Transverse colon (tissue), 4 donors: Measurements from ENCODE around the gene OCRL. TPM values are rescaled to one million over a fixed set of nuclear protein-coding genes. Genes with fewer than 3 reads are reported as not detected.

Experiments
- DNase-seq: peaks from one replicate; pipeline ENCODE4 v3.0.0-alpha.2; 2019
- H3K27ac ChIP-seq, 4 donors: fragments of 200-600 bp; sonication (generic); 2 replicates each; pipeline ENCODE4 v1.5.1; 2016 to 2018; ENCODE audit warnings: inconsistent platforms in 4 of 4
- H3K27me3 ChIP-seq: fragments of 200-600 bp; sonication (generic); 2 replicates; pipeline ENCODE4 v1.5.1; 2017; ENCODE audit warnings: inconsistent platforms
- H3K36me3 ChIP-seq, 4 donors: fragments of 200-600 bp; sonication (generic); 2 replicates each; pipeline ENCODE4 v1.5.1; 2017 to 2019; ENCODE audit warnings: inconsistent platforms in 4 of 4
- H3K4me1 ChIP-seq, 4 donors: fragments of 200-600 bp; sonication (generic); 2 replicates each; pipeline ENCODE4 v1.5.1; 2017 to 2020; ENCODE audit warnings: inconsistent platforms in 4 of 4
- H3K4me3 ChIP-seq, 4 donors: fragments of 200-600 bp; sonication (generic); 1 replicate in 1 of 4; 2 replicates in 3 of 4; pipeline versions ENCODE4 v1.5.1 to v1.6.1; 2017 to 2019; ENCODE audit warnings: inconsistent platforms in 4 of 4
- H3K9me3 ChIP-seq, 2 donors: fragments of 200-600 bp; sonication (generic); 2 replicates each; pipeline ENCODE4 v1.5.1; 2017 to 2019; ENCODE audit warnings: inconsistent platforms in 2 of 2
- EP300 ChIP-seq: sonication (generic); formaldehyde crosslinking; IDR thresholded peaks from one replicate; pipeline ENCODE4 v1.6.1; 2017; ENCODE audit warnings: antibody characterized with exemption, low read depth
- POLR2A ChIP-seq: fragments of 450-650 bp; IDR thresholded peaks from one replicate; pipeline ENCODE4 v1.6.1; 2016; ENCODE audit warnings: antibody characterized with exemption, mild to moderate bottlenecking, moderate library complexity
- POLR2AphosphoS5 ChIP-seq, 3 donors: sonication (generic); formaldehyde crosslinking; IDR thresholded peaks; one replicate each; pipeline ENCODE4 v1.6.1; 2016; ENCODE audit warnings: antibody characterized with exemption in 3 of 3
- WGBS, 2 donors: methylation state at CpG; one replicate each; pipeline ENCODE4 v1.1.5; 2018; ENCODE audit warnings: low coverage in 1 of 2; 5-methylcytosine and 5-hydroxymethylcytosine counted together
- in situ Hi-C, 4 donors: fragments of 200-750 bp; cut with MboI; loops; one replicate each; pipeline versions ENCODE4 v1.15.0 to v1.15.1; 2017; ENCODE audit warnings: low sequenced_read_pairs in 3 of 4, low pct_ligation_motif_present in 1 of 4, low pct_unique_long_range_greater_than_20kb in 1 of 4
- intact Hi-C: fragments of 100-400 bp; cut with DNase I; formaldehyde crosslinking; loops from one replicate; pipeline ENCODE4 v1.15.1; 2023; ENCODE audit warnings: low total_unique reads
- total RNA-seq, 4 donors: library from RNA; depleted of rRNA; stranded (reverse); fragments of >200 nt; gene quantifications; one replicate each; pipeline ENCODE4 v1.1.0, GENCODE V29; 2016
- TF ChIP-seq, protein P1 (sequence below), 5 experiments: fragments of 200-600 bp in 3 of 5; fragments of 450-650 bp in 2 of 5; sonication (generic) in 3 of 5; IDR thresholded peaks; 1 replicate in 2 of 5; 2 replicates in 3 of 5; pipeline ENCODE4 v1.5.1; 2016 to 2017; ENCODE audit warnings: antibody characterized with exemption in 5 of 5, inconsistent platforms in 3 of 5, mild to moderate bottlenecking in 2 of 5, moderate library complexity in 1 of 5

The OCRL gene
- total RNA-seq, 4 donors from 2014 or later, result 14.2 to 27.9 (median 20.0) TPM

DNA sequence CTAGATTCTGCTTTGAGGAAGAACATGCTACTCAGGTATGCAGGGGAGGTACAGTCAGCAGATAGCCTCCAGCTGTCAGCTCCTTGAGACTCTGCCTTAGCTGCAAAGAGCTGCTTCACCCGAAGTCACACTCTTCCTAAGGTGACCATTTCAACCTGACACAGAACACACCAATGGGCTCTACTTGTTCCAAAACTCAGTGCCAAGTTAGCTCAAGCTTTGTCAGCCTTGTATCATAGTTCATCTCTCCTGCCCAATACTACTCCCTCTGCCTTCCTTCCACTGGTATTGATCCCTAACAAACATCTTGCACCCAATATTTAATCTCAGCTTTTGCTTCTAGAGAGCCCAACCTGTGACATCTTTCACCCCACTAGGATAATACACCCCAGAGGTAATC, 8.9 kb upstream of the OCRL start:
- Histone ChIP-seq H3K4me3 (no peak overlapping the region), H3K36me3 (no peaks in the 10 kb centered on the region), H3K27ac (no peak overlapping the region), H3K4me1 (no peaks in the 10 kb centered on the region), H3K27me3 (no peaks in the 10 kb centered on the region), H3K9me3 (no peaks in the 10 kb centered on the region)
- in situ Hi-C loops, result no loop called here
- intact Hi-C loops, result no loop called here
- TF ChIP-seq EP300, result no peak
- TF ChIP-seq POLR2A, result no peak
- no peak for TF ChIP-seq POLR2AphosphoS5 (IDR thresholded peaks at IDR 0.05)
- TF ChIP-seq, protein P1, sequence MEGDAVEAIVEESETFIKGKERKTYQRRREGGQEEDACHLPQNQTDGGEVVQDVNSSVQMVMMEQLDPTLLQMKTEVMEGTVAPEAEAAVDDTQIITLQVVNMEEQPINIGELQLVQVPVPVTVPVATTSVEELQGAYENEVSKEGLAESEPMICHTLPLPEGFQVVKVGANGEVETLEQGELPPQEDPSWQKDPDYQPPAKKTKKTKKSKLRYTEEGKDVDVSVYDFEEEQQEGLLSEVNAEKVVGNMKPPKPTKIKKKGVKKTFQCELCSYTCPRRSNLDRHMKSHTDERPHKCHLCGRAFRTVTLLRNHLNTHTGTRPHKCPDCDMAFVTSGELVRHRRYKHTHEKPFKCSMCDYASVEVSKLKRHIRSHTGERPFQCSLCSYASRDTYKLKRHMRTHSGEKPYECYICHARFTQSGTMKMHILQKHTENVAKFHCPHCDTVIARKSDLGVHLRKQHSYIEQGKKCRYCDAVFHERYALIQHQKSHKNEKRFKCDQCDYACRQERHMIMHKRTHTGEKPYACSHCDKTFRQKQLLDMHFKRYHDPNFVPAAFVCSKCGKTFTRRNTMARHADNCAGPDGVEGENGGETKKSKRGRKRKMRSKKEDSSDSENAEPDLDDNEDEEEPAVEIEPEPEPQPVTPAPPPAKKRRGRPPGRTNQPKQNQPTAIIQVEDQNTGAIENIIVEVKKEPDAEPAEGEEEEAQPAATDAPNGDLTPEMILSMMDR (IDR thresholded peaks at IDR 0.05), result no peak
- 61% methylated on average over 1 of the region's 1 CpG; no CpG with 5 or more reads in 1 of the 2 donors for WGBS, 2 donors
- no peak for DNase-seq

DNA sequence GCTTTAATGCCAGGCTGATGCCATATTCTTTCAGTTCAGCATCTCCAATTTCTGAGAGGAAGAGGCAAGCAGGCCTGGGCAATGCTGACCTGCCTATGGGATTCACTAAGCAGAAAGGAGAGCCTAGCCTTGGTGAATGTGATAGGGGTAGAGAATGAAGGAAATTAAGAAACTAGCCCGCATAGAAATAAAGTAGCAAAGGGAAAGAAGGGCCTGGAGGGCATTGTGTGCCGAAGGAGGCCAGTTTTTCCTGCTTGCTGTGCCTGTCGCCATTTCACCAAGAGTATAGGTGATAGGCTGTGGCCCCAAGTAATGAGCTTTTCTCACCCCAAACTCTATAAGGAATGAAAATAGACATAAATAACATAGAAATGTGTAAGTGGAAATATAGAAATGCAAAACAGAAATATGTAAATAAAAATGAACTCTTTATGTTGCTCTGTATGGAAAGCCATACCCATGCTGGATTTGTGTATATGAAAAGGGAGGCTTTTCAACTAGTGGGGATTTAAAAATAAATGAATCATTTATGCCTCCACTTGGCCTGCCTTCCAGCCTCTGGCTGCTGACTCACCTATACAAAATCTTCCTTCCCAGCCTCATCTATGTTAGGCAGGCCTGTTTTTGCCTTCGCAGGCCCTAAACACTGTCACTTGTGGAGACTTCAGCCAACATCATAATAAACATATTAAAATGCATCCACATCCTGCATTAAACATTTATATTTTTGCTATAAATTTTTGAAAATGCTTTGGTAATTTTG, 5.1 kb upstream of the OCRL start:
- no peaks in the 10 kb centered on the region for H3K36me3 ChIP-seq
- no peak for DNase-seq
- in situ Hi-C loops (no loop called here), intact Hi-C loops (no loop called here)
- WGBS, 2 donors, result 79 to 90% methylated on average over 2 to 4 of the region's 4 CpGs
- no peaks in the 10 kb centered on the region for H3K27me3 ChIP-seq
- H3K27ac ChIP-seq, result no peak overlapping the region
- H3K4me3 ChIP-seq, result no peak overlapping the region
- H3K4me1 ChIP-seq, result no peaks in the 10 kb centered on the region
- H3K9me3 ChIP-seq, result no peaks in the 10 kb centered on the region
- TF ChIP-seq EP300 (no peak), POLR2AphosphoS5 (IDR thresholded peaks at IDR 0.05) (no peak), POLR2A (no peak)
- TF ChIP-seq, protein P1 (IDR thresholded peaks at IDR 0.05), result no peak

DNA sequence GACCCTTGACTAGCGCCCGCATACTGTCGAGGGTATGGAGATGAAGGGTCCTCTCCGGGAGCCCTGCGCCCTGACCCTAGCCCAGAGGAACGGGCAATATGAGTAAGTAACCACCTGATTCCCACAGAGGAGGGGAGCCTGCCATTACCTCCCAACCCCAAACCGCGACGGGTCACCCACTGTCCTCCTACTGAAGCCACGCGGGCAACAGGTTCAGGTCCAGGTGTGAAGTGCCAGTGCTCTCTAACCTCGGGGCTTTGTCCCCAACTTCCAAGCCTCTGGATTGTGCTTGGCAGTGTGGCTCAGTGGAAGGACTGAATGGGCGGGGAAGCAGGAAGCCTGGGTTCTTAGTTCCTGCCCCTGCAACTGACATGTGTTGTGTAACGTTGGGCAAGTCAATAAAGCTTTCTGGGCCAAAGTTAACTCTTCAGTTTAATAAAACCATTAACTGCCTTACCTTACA, 694 bp downstream of the OCRL start:
- Histone ChIP-seq H3K9me3 (no peaks in the 10 kb centered on the region), H3K27ac (peak overlapping the region; percentile 79 to 92 (median 87)), H3K4me3 (peak overlapping the region; percentile 53 to 76 (median 66)), H3K27me3 (no peaks in the 10 kb centered on the region), H3K36me3 (no peaks in the 10 kb centered on the region), H3K4me1 (peaks cover 0 to 7% (median 0%) of the 10 kb centered on the region in 4 donors)
- 48% methylated on average over 14 of the region's 14 CpGs; no CpG with 5 or more reads in 1 of the 2 donors for WGBS, 2 donors
- TF ChIP-seq POLR2AphosphoS5 (IDR thresholded peaks at IDR 0.05), result peak in 2 of 3 donors; percentile 69 to 81
- peak; percentile 68 for TF ChIP-seq POLR2A
- no peak for TF ChIP-seq EP300
- TF ChIP-seq, protein P1 (IDR thresholded peaks at IDR 0.05), result no peak
- peak; percentile 66 for DNase-seq
- intact Hi-C loops (no loop called here), in situ Hi-C loops (no loop called here)

DNA sequence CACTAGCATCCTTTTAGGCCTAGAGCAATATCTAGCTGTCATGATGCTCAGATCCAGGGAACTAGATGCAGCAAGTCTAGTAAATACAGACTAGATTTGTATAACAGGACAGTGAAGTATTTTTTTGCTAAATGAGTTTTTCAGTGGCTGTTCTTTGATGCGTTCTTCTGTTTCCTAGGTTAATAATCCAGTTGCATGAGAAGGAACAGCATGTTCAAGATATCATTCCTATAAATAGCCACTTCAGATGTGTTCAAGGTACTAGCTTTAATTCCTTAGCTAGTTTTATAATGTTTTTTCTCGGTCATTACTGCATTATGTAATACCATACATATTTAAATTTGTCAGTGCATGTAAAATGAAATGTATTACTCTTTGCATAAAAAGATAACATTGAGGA, 4.7 kb downstream of the OCRL start:
- 77 to 100% methylated on average over 1 to 2 of the region's 2 CpGs for WGBS, 2 donors
- in situ Hi-C loops (no loop called here), intact Hi-C loops (no loop called here)

More for the DNA sequence above, 4.7 kb downstream of the OCRL start:
- Histone ChIP-seq H3K4me3 (no peak overlapping the region), H3K4me1 (peaks cover 0 to 7% (median 0%) of the 10 kb centered on the region in 4 donors), H3K27me3 (no peaks in the 10 kb centered on the region), H3K36me3 (no peaks in the 10 kb centered on the region), H3K9me3 (no peaks in the 10 kb centered on the region), H3K27ac (no peak overlapping the region)
- DNase-seq, result no peak
- TF ChIP-seq, protein P1 (IDR thresholded peaks at IDR 0.05), result no peak
